HG03575 (cell line): ENCODE measurements around the gene CDKN2AIPNL.
A peak's percentile ranks its signal among the peaks of the same experiment; 100 is the strongest.

Experiments
- ATAC-seq: cut with Tn5 transposase; IDR thresholded peaks from one replicate; pipeline ENCODE4 v1.9.1; 2021; ENCODE audit not compliant: unreplicated experiment, insufficient number of reproducible peaks, low FRiP score; ENCODE audit errors: extremely low read depth

Gene CDKN2AIPNL

GRCh38 chr5:134370311-134370870, 41.3 kb downstream of the CDKN2AIPNL start:
- peak; percentile 3 for ATAC-seq

GRCh38 chr5:134365604-134366003, 46.1 kb downstream of the CDKN2AIPNL start:
- ATAC-seq, result no peak

- ATAC-seq, result no peak
These were observed 56.0 kb downstream of the CDKN2AIPNL start for GRCh38 chr5:134355681-134356080.
